B cell (primary cell): ENCODE data around the gene UBR3. TPM values are rescaled to one million over a fixed set of nuclear protein-coding genes. Genes with fewer than 3 reads are reported as not detected.

Source experiments
- ATAC-seq: fragments of 200-7000 bp; cut with Tn5 transposase; one replicate; pipeline ENCODE4 v1.10.0; 2021; ENCODE audit warnings: low read depth, mild to moderate bottlenecking, moderate number of reproducible peaks, moderate library complexity
- CTCF ChIA-PET: fragments of 350-600 bp; sonication (Branson Sonifier 250); formaldehyde crosslinking; loops from one replicate; lab custom pipeline; 2021; ENCODE audit warnings: antibody characterized with exemption, inconsistent platforms; lab: Charles Lee
- POLR2A ChIA-PET: fragments of 350-600 bp; sonication (Branson Sonifier 250); formaldehyde crosslinking; loops from one replicate; lab custom pipeline; 2021; ENCODE audit warnings: antibody characterized with exemption; lab: Charles Lee
- DNase-seq: peaks from one replicate; pipeline ENCODE4 v3.0.0; 2013
- H2AFZ ChIP-seq: 2 replicates; pipeline ENCODE4 v1.6.1; 2012; ENCODE audit warnings: mild to moderate bottlenecking, low read depth, low read length; ENCODE audit not compliant: insufficient read depth, poor library complexity, severe bottlenecking
- H3K27ac ChIP-seq, 2 donors: 1 replicate in 1 of 2; 2 replicates in 1 of 2; pipeline ENCODE4 v1.5.1; 2012 to 2013; ENCODE audit warnings: low read length in 2 of 2, mild to moderate bottlenecking in 2 of 2, moderate library complexity in 1 of 2
- H3K27me3 ChIP-seq, 4 experiments: fragments of 200-600 bp in 1 of 4; sonication (generic) in 1 of 4; replicated peaks in 1 of 4; 1 replicate in 2 of 4; 2 replicates in 2 of 4; pipeline versions ENCODE4 v1.6.1 to v1.7.0; 2013 to 2016; ENCODE audit warnings: low read length in 3 of 4, mild to moderate bottlenecking in 2 of 4, mixed read lengths in 1 of 4, moderate library complexity in 1 of 4; ENCODE audit not compliant: insufficient read depth in 4 of 4, control insufficient read depth in 3 of 4; ENCODE audit errors: control extremely low read depth in 1 of 4
- H3K36me3 ChIP-seq, 2 experiments: replicated peaks in 1 of 2; 1 replicate in 1 of 2; 2 replicates in 1 of 2; pipeline versions ENCODE4 v1.6.1 to v1.7.1; 2013; ENCODE audit warnings: low read length in 1 of 2; ENCODE audit not compliant: insufficient read depth in 2 of 2, control insufficient read depth in 1 of 2; ENCODE audit errors: control extremely low read depth in 1 of 2, extremely low read depth in 1 of 2
- H3K4me1 ChIP-seq, 2 donors: fragments of 200-600 bp in 1 of 2; sonication (generic) in 1 of 2; 1 replicate in 1 of 2; 2 replicates in 1 of 2; pipeline versions ENCODE4 v1.5.1 to v1.6.1; 2013 to 2017; ENCODE audit warnings: low read length in 2 of 2; ENCODE audit not compliant: control insufficient read depth in 2 of 2, insufficient read depth in 2 of 2
- H3K4me2 ChIP-seq: replicated peaks from 2 replicates; pipeline ENCODE3; 2012; ENCODE audit warnings: mild to moderate bottlenecking, low read depth, low read length; ENCODE audit not compliant: poor library complexity, severe bottlenecking
- H3K4me3 ChIP-seq, 5 experiments: fragments of 200-600 bp in 1 of 5; sonication (generic) in 1 of 5; 1 replicate in 3 of 5; 2 replicates in 2 of 5; pipeline versions ENCODE4 v1.5.1 to v1.7.0; 2011 to 2016; ENCODE audit warnings: low read length in 4 of 5, mild to moderate bottlenecking in 4 of 5, low read depth in 2 of 5, control low read depth in 1 of 5, moderate library complexity in 1 of 5; ENCODE audit not compliant: insufficient read depth in 1 of 5; ENCODE audit errors: control extremely low read depth in 1 of 5, extremely low read depth in 1 of 5
- H3K79me2 ChIP-seq: fragments of 200-600 bp; sonication (generic); one replicate; pipeline ENCODE4 v1.6.0; 2016; ENCODE audit warnings: low read length; ENCODE audit not compliant: control insufficient read depth, insufficient read depth
- H3K9ac ChIP-seq: fragments of 200-600 bp; sonication (generic); 2 replicates; pipeline ENCODE4 v1.6.1; 2017; ENCODE audit warnings: mild to moderate bottlenecking, low read length, moderate library complexity
- H3K9me3 ChIP-seq, 3 donors: one replicate each; pipeline versions ENCODE4 v1.6.1 to v1.7.1; 2013; ENCODE audit warnings: low read length in 2 of 3; ENCODE audit not compliant: control insufficient read depth in 2 of 3, insufficient read depth in 1 of 3; ENCODE audit errors: control extremely low read depth in 1 of 3
- H4K20me1 ChIP-seq: 2 replicates; pipeline ENCODE4 v1.6.0; 2012; ENCODE audit warnings: mild to moderate bottlenecking, low read length; ENCODE audit not compliant: insufficient read depth, control insufficient read depth, poor library complexity, severe bottlenecking
- H3K27ac Mint-ChIP-seq: one replicate; pipeline ENCODE4 v1.8.0; 2021; ENCODE audit warnings: mixed read lengths
- H3K27me3 Mint-ChIP-seq: one replicate; pipeline ENCODE4 v1.8.0; 2021; ENCODE audit warnings: mixed read lengths
- H3K4me1 Mint-ChIP-seq: one replicate; pipeline ENCODE4 v1.8.0; 2021; ENCODE audit warnings: mixed read lengths
- H3K4me3 Mint-ChIP-seq: one replicate; pipeline ENCODE4 v1.8.0; 2021; ENCODE audit warnings: mixed read lengths
- H3K9me3 Mint-ChIP-seq: one replicate; pipeline ENCODE4 v1.8.0; 2022; ENCODE audit warnings: mixed read lengths; ENCODE audit not compliant: insufficient read depth
- EZH2 ChIP-seq: IDR thresholded peaks from 2 replicates; pipeline ENCODE4 v1.6.1; 2012; ENCODE audit warnings: borderline replicate concordance, low read depth, mild to moderate bottlenecking, moderate library complexity, low read length; ENCODE audit not compliant: insufficient read depth, poor library complexity, severe bottlenecking
- WGBS: methylation state at CpG from one replicate; pipeline ENCODE4 v1.1.5; 2013; ENCODE audit warnings: missing lambda C conversion rate; ENCODE audit not compliant: insufficient coverage; 5-methylcytosine and 5-hydroxymethylcytosine counted together
- intact Hi-C: fragments of 100-400 bp; cut with micrococcal nuclease; formaldehyde crosslinking; loops from one replicate; pipeline ENCODE4 v1.10.0; 2022
- polyA plus RNA-seq: library from polyadenylated mRNA; depleted of rRNA; stranded (reverse); fragments of >200 nt; gene quantifications from 2 replicates; pipeline ENCODE4 v1.2.3, GENCODE V29; 2012
- total RNA-seq, 2 donors: library from RNA; stranded (reverse); fragments of 120-200 nt in 1 of 2; gene quantifications; 1 replicate in 1 of 2; 2 replicates in 1 of 2; pipeline versions ENCODE4 v1.2.3 to v1.2.4, GENCODE V29; 2013 to 2022
- TF ChIP-seq, protein P1 (sequence below): fragments of 200-600 bp; IDR thresholded peaks from one replicate; pipeline ENCODE4 v1.8.0; 2022; ENCODE audit warnings: antibody characterized with exemption, mild to moderate bottlenecking

UBR3 gene
- total and polyA plus RNA-seq, 2 donors (not counting 1 experiment from before 2014, with no cell fraction given) = 5.9 to 58.1 TPM

- intact Hi-C loops = no loop called here
- no peak for DNase-seq
- WGBS = 82% methylated on average over 3 of the region's 4 CpGs
- peaks cover 0 to 7% (median 0%) of the 10 kb centered on the region in 3 donors for H3K9me3 ChIP-seq
- no peak overlapping the region for H3K27ac Mint-ChIP-seq
- no peak overlapping the region for H2AFZ ChIP-seq
- no peak overlapping the region for H3K4me2 ChIP-seq
- H3K36me3 ChIP-seq = no peaks in the 10 kb centered on the region
- H3K4me3 Mint-ChIP-seq = no peak overlapping the region
- no peaks in the 10 kb centered on the region for H3K4me1 ChIP-seq
- ChIA-PET POLR2A (no interaction called here), CTCF (interaction anchor here (1.5 kb wide), 1 partner anchor 32 kb away, joined by 3 read pairs; no protein-coding TSS in a partner anchor)
- no peak overlapping the region for H3K4me3 ChIP-seq
- H3K27me3 ChIP-seq = no peaks in the 10 kb centered on the region
- no peaks in the 10 kb centered on the region for H4K20me1 ChIP-seq
- H3K9ac ChIP-seq = no peak overlapping the region
- ATAC-seq = no peak
- no peak overlapping the region for H3K27ac ChIP-seq
- no peaks in the 10 kb centered on the region for H3K4me1 Mint-ChIP-seq
- peaks cover 5% of the 10 kb centered on the region for H3K9me3 Mint-ChIP-seq
- H3K27me3 Mint-ChIP-seq = peaks cover 7% of the 10 kb centered on the region
- H3K79me2 ChIP-seq = no peaks in the 10 kb centered on the region
- no peak for TF ChIP-seq EZH2
- TF ChIP-seq, protein P1, sequence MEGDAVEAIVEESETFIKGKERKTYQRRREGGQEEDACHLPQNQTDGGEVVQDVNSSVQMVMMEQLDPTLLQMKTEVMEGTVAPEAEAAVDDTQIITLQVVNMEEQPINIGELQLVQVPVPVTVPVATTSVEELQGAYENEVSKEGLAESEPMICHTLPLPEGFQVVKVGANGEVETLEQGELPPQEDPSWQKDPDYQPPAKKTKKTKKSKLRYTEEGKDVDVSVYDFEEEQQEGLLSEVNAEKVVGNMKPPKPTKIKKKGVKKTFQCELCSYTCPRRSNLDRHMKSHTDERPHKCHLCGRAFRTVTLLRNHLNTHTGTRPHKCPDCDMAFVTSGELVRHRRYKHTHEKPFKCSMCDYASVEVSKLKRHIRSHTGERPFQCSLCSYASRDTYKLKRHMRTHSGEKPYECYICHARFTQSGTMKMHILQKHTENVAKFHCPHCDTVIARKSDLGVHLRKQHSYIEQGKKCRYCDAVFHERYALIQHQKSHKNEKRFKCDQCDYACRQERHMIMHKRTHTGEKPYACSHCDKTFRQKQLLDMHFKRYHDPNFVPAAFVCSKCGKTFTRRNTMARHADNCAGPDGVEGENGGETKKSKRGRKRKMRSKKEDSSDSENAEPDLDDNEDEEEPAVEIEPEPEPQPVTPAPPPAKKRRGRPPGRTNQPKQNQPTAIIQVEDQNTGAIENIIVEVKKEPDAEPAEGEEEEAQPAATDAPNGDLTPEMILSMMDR = no peak
These were observed 286.1 kb downstream of the UBR3 start for GRCh38 chr2:170113168-170113894.

DNA sequence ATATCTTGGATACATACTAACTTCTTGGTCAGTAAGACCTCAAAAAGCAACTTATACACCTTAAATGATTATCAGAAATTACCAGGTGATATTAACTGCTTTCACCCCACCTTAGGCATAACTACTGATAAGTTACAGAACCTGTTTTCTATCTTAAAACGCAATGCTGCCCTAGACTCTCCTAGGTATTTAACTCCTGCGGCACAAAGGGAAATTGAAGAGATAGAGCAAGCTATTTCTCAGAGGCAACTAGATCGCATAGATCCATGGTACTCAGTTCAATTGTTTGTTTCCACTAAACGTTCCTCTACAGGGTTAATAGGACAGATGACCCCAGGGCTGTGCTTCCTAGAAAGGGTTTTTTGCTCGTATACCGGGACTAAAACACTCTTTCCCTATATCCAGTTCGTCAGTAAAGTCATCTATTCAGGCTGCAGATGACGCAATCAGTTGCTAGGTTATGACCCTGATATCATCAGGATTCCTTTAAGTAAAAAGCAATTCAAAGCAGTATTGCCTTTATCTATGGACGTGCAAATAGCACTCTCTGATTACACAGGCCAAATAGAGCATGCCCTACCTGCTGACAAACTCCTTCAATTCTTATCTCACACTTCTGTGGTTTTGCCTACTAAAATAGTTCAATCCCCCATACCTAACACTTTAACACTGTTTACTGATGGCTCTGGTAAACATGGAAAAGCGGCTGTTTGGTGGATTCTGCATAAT is 288.4 kb downstream of the UBR3 start:
- Histone ChIP-seq H3K9me3 (peaks cover 0 to 11% (median 0%) of the 10 kb centered on the region in 3 donors), H3K4me3 (no peak overlapping the region)

More for the DNA sequence above, 288.4 kb downstream of the UBR3 start:
- Histone ChIP-seq H3K4me2 (no peak overlapping the region), H3K27me3 (no peaks in the 10 kb centered on the region), H3K9ac (no peak overlapping the region), H3K36me3 (no peaks in the 10 kb centered on the region), H4K20me1 (no peaks in the 10 kb centered on the region), H2AFZ (no peak overlapping the region), H3K4me1 (no peaks in the 10 kb centered on the region), H3K79me2 (no peaks in the 10 kb centered on the region), H3K27ac (no peak overlapping the region)
- peaks cover 15% of the 10 kb centered on the region for H3K9me3 Mint-ChIP-seq
- intact Hi-C loops = no loop called here
- DNase-seq (no peak), ATAC-seq (no peak)
- H3K27me3 Mint-ChIP-seq = peaks cover 7% of the 10 kb centered on the region
- H3K4me3 Mint-ChIP-seq = no peak overlapping the region
- no peaks in the 10 kb centered on the region for H3K4me1 Mint-ChIP-seq
- ChIA-PET POLR2A (no interaction called here), CTCF (no interaction called here)
- 88% methylated on average over 8 of the region's 10 CpGs for WGBS
- TF ChIP-seq, protein P1 = no peak
- TF ChIP-seq EZH2 = no peak
- no peak overlapping the region for H3K27ac Mint-ChIP-seq
